ENCODE results near the gene TESK2.

GRCh38 chr1:45448357-45448756 is 42.6 kb downstream of the TESK2 start:
- TF ChIP-seq CTCF (IDR thresholded peaks at IDR 0.05) (no peak), POLR2A (IDR thresholded peaks at IDR 0.05) (no peak), POLR2AphosphoS5 (IDR thresholded peaks at IDR 0.05) (no peak)

Measured in suprapubic skin (tissue), 4 donors.